HFF-Myc (cell line): ENCODE data around the gene NEIL1.
"Not testable (repeated sequence)": the region's sequence is repeated elsewhere in the genome, so short reads cannot be mapped to it uniquely, and the experiment has no call there.

ENCODE experiments used
- DNase-seq: peaks from one replicate; pipeline ENCODE4 v3.0.0-alpha.2; 2011; ENCODE audit warnings: low read depth; ENCODE audit errors: extremely low read depth
- H3K4me3 ChIP-seq: replicated peaks from 2 replicates; pipeline ENCODE4 v1.5.1; 2011; ENCODE audit warnings: low read depth, mild to moderate bottlenecking, control low read depth, low read length
- TF ChIP-seq, protein P1 (sequence below): IDR thresholded peaks from 2 replicates; pipeline ENCODE4 v1.5.1; 2012; ENCODE audit warnings: mild to moderate bottlenecking, low read depth, low read length, control low read depth; ENCODE audit errors: missing control alignments

Gene NEIL1

DNA sequence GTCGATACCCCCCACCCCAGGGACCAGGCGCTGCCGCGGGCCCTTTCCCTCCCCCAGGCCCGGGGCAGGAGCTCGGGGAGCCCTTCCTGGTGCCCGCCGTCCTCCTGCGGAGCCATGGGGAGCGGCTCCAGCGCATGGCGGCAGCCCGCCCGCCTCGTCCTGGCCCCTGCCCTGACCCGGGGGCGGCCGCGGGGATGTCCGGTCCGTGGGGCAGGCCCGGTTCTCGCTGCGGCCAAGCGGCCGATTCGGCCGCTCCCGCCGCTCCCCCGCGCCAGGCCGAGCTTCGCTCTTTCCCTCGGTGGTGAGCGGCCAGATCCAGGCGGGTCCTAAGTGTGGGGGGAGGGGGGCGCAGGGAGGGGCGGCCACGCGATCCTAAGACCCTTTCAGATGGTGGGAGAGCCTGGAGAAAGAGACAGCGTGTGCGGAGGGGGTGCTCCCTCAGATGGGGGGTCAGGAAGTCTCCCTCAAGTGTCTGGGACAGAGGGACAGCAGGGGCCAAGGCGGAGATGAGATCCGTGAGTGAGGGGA, 1.3 kb downstream of the NEIL1 start:
- no peak for DNase-seq
- peak overlapping the region; percentile 52 for H3K4me3 ChIP-seq
- TF ChIP-seq, protein P1, sequence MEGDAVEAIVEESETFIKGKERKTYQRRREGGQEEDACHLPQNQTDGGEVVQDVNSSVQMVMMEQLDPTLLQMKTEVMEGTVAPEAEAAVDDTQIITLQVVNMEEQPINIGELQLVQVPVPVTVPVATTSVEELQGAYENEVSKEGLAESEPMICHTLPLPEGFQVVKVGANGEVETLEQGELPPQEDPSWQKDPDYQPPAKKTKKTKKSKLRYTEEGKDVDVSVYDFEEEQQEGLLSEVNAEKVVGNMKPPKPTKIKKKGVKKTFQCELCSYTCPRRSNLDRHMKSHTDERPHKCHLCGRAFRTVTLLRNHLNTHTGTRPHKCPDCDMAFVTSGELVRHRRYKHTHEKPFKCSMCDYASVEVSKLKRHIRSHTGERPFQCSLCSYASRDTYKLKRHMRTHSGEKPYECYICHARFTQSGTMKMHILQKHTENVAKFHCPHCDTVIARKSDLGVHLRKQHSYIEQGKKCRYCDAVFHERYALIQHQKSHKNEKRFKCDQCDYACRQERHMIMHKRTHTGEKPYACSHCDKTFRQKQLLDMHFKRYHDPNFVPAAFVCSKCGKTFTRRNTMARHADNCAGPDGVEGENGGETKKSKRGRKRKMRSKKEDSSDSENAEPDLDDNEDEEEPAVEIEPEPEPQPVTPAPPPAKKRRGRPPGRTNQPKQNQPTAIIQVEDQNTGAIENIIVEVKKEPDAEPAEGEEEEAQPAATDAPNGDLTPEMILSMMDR, result no peak

GRCh38 chr15:75348562-75349350, 1.9 kb downstream of the NEIL1 start:
- TF ChIP-seq, protein P1, result no peak
- DNase-seq, result no peak
- peak overlapping the region; percentile 52 for H3K4me3 ChIP-seq

DNA sequence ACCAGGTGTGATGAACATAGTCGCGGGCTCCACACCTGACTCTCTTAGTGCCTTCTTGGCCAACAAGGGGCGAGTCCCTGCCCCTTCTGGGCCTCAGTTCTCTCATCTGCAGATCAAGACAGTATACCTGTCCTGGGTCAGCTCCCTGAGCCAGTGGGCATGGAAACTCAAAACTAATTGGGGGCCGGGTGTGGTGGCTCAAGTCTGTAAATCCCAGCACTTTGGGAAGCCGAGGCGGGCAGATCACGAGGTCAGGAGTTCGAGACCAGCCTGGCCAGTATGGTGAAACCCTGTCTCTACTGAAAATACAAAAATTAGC, 2.5 kb downstream of the NEIL1 start:
- H3K4me3 ChIP-seq, DNase-seq: not testable (repeated sequence)

DNA sequence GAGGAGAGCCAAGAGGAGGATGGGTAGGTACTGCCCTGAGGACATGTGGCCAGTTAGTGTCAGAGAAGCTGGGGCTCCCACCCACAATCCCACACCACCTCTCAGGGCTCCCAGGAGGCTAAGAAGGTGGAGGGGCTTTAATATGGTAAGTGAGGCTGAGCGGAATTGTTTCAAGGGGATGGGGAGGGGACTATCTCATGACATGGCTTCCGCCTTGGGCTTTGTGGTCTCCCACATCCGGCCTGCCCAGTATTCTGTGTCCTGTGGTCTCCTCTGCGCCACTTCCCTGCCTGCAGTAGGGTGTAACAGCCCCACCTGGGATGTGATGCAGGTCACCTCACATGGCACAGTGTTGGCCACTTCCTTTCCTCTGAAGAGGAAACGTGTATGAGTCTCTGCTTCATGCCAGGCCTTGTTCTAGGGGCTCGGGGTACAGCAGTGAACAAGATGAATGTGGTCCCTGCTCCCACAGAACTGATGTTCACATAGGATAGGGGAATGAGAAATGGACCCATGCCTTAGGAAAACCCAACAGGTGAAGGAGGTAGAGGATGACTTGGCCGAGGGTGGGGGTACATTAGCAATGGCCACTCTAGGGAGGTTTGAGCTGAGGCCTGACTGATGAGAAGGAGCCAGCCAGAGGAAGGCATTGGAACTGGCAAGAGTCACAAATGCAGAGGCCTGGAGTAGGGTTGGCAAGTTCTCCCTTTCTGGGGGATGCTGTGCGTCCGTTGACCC, 3.2 kb downstream of the NEIL1 start:
- DNase-seq, result no peak
- H3K4me3 ChIP-seq, result no peak overlapping the region
- TF ChIP-seq, protein P1, result no peak

DNA sequence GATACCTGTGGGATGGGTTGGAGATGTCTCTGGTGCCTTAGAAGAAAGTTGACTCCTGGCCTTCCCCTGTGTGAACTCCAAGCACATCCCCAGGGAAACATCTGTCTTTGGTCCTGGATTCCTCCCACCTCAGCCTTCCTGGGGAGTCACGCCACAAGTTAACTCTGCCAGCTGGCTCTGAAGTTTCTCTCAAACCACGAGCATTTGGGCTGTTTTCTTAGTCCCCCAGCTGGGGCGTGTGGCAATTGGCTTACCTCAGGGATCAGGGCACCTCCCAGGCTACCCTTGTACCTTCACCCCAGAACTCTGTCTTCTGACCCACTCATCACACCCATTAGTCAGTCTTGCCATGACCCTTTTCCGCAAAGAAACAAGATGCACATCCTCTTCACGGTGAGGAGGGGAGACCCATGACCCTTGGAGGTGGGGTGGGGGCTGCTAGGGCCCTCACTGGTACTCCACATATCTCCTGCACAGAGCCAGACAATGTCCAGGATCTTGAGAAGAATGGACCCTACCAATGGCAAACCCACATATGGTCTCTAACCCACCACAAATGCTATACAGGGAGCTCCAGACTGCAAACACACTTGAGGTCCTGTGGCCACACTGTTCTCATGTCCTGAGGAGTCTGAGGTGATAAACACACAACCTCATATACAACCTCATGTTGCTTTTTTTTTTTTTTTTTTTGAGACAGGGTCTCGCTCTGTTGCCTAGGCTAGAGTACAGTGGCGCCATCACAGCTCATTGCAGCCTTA, 3.9 kb downstream of the NEIL1 start:
- DNase-seq, result no peak
- H3K4me3 ChIP-seq, result no peak overlapping the region
- TF ChIP-seq, protein P1, result no peak

DNA sequence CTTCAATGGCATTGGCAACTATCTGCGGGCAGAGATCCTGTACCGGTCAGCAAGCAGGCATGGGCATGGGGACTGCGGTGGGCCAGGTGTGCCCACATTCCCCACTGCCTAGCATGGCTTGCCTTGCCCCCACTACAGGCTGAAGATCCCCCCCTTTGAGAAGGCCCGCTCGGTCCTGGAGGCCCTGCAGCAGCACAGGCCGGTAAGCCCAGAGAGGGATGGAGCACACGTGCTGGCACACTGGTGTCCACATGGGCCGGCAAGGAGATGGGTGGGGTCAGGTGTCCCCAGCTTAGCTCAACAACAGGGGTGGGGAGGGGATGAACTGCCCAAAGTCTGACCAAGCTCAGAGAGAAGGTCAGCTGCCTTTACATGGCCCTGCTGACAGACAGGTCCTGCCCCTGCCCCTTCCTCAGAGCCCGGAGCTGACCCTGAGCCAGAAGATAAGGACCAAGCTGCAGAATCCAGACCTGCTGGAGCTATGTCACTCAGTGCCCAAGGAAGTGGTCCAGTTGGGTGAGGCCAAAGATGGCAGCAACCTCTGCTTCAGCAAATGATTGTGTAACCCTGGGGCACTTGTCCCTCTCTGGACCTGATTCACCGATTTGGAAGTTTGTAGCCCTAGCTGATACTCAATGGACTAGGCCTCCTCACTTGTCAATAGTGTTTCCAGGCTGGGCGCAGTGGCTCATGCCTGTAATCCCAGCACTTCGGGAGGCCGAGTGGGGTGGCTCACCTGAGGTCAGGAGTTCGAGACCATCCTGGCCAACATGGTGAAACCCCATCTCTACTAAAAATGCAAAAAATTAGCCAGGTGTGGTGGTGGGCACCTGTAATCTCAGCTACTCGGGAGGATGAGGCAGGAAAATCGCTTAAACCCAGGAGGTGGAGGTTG, 5.6 kb downstream of the NEIL1 start:
- DNase-seq, result no peak
- TF ChIP-seq, protein P1, result no peak
- no peak overlapping the region for H3K4me3 ChIP-seq
